Mesothelial cell of epicardium (in vitro differentiated cells): ENCODE measurements around the gene DNAJC19. TPM values are rescaled to one million over a fixed set of nuclear protein-coding genes. Genes with fewer than 3 reads are reported as not detected.
"Not testable (repeated sequence)": the region's sequence is repeated elsewhere in the genome, so short reads cannot be mapped to it uniquely, and the experiment has no call there.

Experiments used
- DNase-seq, 2 experiments: peaks; one replicate each; pipeline ENCODE4 v3.0.0; 2021; ENCODE audit warnings: low spot score in 2 of 2; ENCODE audit not compliant: unreplicated experiment in 2 of 2
- H3K27ac Mint-ChIP-seq: 2 replicates; pipeline ENCODE4 v1.8.0; 2021; ENCODE audit warnings: mixed read lengths
- H3K27me3 Mint-ChIP-seq: 2 replicates; pipeline ENCODE4 v1.8.0; 2021; ENCODE audit warnings: low read depth, mixed read lengths
- H3K36me3 Mint-ChIP-seq: 2 replicates; pipeline ENCODE4 v1.8.0; 2021; ENCODE audit warnings: mixed read lengths
- H3K4me1 Mint-ChIP-seq: 2 replicates; pipeline ENCODE4 v1.8.0; 2021; ENCODE audit warnings: mixed read lengths
- H3K4me3 Mint-ChIP-seq: 2 replicates; pipeline ENCODE4 v1.8.0; 2021; ENCODE audit warnings: mild to moderate bottlenecking, moderate library complexity, mixed read lengths
- H3K9me3 Mint-ChIP-seq: 2 replicates; pipeline ENCODE4 v1.8.0; 2021; ENCODE audit warnings: mixed read lengths
- CTCF ChIP-seq: fragments of 200-600 bp; sonication (generic); IDR thresholded peaks from one replicate; pipeline ENCODE4 v1.5.0; 2021; ENCODE audit warnings: antibody characterized with exemption; ENCODE audit not compliant: unreplicated experiment
- total RNA-seq: library from RNA; stranded (reverse); gene quantifications from 3 replicates; pipeline ENCODE4 v1.2.1, GENCODE V29; 2021

Gene DNAJC19
- total RNA-seq, 1 donor from 2014 or later, result 33.0 TPM

- H3K4me3 Mint-ChIP-seq, result no peak overlapping the region
- H3K9me3 Mint-ChIP-seq, result peaks cover 17% of the 10 kb centered on the region
- no peak for TF ChIP-seq CTCF
- H3K36me3 Mint-ChIP-seq, result no peaks in the 10 kb centered on the region
- DNase-seq, result no peak
- H3K27me3 Mint-ChIP-seq, result no peaks in the 10 kb centered on the region
- H3K4me1 Mint-ChIP-seq, result peaks cover under 1% of the 10 kb centered on the region
- H3K27ac Mint-ChIP-seq, result no peak overlapping the region
These were observed 19.3 kb upstream of the DNAJC19 start for GRCh38 chr3:181008796-181009195.

- TF ChIP-seq CTCF, result no peak
- no peaks in the 10 kb centered on the region for H3K27me3 Mint-ChIP-seq
- DNase-seq, result no peak
- H3K27ac Mint-ChIP-seq, result no peak overlapping the region
- H3K4me1 Mint-ChIP-seq, result peaks cover 5% of the 10 kb centered on the region
- no peak overlapping the region for H3K4me3 Mint-ChIP-seq
- H3K36me3 Mint-ChIP-seq, result no peaks in the 10 kb centered on the region
- H3K9me3 Mint-ChIP-seq, result peaks cover 19% of the 10 kb centered on the region
These were observed 17.7 kb upstream of the DNAJC19 start for GRCh38 chr3:181007262-181007661.

GRCh38 chr3:181006541-181006940 lies 17.0 kb upstream of the DNAJC19 start:
- Mint-ChIP-seq H3K36me3 (peaks cover 3% of the 10 kb centered on the region), H3K27me3 (no peaks in the 10 kb centered on the region), H3K4me1 (peaks cover 5% of the 10 kb centered on the region), H3K27ac (no peak overlapping the region), H3K4me3 (no peak overlapping the region), H3K9me3 (peaks cover 19% of the 10 kb centered on the region)
- no peak for DNase-seq
- TF ChIP-seq CTCF, result no peak

GRCh38 chr3:181003469-181003868 lies 13.9 kb upstream of the DNAJC19 start:
- H3K4me3 Mint-ChIP-seq, H3K27me3 Mint-ChIP-seq, DNase-seq, H3K4me1 Mint-ChIP-seq, H3K36me3 Mint-ChIP-seq, H3K27ac Mint-ChIP-seq: not testable (repeated sequence)
- H3K9me3 Mint-ChIP-seq, result peaks cover 34% of the 10 kb centered on the region

- H3K27ac Mint-ChIP-seq, H3K4me3 Mint-ChIP-seq, H3K27me3 Mint-ChIP-seq, H3K4me1 Mint-ChIP-seq, DNase-seq, H3K36me3 Mint-ChIP-seq: not testable (repeated sequence)
- H3K9me3 Mint-ChIP-seq, result peaks cover 34% of the 10 kb centered on the region
These were observed 12.8 kb upstream of the DNAJC19 start for GRCh38 chr3:181002331-181002730.

- no peak for TF ChIP-seq CTCF
- Mint-ChIP-seq H3K36me3 (no peaks in the 10 kb centered on the region), H3K4me3 (no peak overlapping the region), H3K27me3 (peaks cover 34% of the 10 kb centered on the region), H3K27ac (no peak overlapping the region), H3K9me3 (peaks cover 16% of the 10 kb centered on the region), H3K4me1 (no peaks in the 10 kb centered on the region)
- DNase-seq, result no peak
These were observed 6.9 kb upstream of the DNAJC19 start for GRCh38 chr3:180996415-180996932.

GRCh38 chr3:180990505-180990904 lies 969 bp upstream of the DNAJC19 start:
- Mint-ChIP-seq H3K9me3 (no peaks in the 10 kb centered on the region), H3K4me1 (peaks cover 11% of the 10 kb centered on the region), H3K4me3 (peak overlapping the region; percentile 97), H3K27me3 (peaks cover 24% of the 10 kb centered on the region), H3K36me3 (peaks cover 10% of the 10 kb centered on the region), H3K27ac (no peak overlapping the region)
- DNase-seq, result no peak
- no peak for TF ChIP-seq CTCF
